ENCODE data around the gene COG2.
"Not testable (repeated sequence)": the region's sequence is repeated elsewhere in the genome, so short reads cannot be mapped to it uniquely, and the experiment has no call there.

COG2 gene

GRCh38 chr1:230679192-230679591 lies 36.9 kb downstream of the COG2 start:
- FAIRE-seq = no peak

- no peak for FAIRE-seq
These were observed 37.5 kb downstream of the COG2 start for GRCh38 chr1:230679825-230680224.

DNA sequence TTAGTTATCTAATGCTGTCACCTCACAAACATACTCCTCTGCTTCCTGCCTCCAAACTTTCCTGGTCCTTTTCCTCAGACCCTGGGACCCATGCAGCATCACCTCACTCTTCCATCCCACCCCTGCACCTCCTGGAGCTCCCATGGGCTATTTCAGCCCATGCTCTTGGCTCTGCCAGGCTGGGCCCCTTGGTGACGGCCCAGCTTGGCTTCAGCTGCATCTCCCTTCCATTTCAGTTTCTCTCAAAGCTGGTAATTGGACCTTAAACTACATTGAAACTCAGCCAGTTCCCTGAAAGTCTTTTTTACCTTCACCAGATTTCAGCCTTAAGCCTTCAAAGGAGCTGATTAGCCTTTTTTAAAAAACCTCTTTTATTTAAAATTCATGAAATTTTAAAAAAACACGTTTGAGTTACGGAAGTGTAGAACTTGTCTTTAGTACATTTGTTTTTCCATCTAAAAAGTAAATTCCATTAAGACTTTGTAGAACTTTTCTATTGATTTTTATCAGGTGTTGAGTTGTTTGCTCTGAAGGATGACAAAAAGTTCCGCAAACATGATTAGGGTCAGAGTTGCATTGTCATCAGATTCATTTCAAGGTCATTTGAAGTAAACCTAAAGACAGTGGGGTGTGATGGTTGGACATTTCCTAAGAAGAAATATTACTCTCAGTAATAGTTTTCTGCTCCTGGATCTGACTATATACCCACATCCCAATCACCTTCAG lies 38.2 kb downstream of the COG2 start:
- FAIRE-seq = no peak

DNA sequence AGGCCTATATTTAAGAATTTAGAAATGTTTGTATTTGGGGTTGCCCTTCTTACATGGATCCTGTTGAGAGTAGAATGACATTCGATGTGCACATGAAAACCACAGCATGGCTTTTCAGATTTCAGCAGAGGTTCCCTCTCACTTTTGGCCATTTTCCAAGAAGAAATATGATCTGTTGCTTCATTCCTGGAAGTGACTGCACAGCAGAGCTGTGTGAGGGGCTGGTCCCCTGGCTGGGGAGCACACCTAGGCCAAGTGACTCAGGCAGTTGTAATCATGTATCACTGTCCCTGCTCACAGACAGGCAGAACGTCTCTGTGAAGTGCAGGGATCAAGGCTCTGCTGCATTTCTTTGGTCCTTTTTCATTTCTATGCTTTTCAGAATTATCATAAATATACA lies 39.3 kb downstream of the COG2 start:
- FAIRE-seq = no peak

DNA sequence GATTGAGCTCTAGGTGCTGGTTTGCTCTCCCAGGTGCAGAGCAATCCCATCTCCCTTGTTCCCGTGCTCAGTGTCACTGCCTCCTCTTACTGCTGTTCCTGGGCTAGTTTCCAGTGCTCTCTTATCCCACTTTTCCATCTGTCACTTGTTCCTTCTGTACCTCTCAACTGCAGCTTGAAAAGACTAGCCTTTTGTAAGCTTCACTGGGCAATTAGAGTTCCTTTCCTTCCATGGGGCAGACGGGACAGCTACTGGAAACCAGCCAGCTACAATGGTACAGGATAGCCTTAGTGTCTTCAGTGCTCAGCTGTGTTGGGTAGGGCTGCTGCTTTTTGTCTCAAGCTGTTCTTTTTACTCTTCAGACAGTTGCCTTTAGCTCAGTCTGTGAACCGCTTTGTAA lies 40.0 kb downstream of the COG2 start:
- no peak for FAIRE-seq

GRCh38 chr1:230682882-230683610 lies 40.8 kb downstream of the COG2 start:
- no peak for FAIRE-seq

DNA sequence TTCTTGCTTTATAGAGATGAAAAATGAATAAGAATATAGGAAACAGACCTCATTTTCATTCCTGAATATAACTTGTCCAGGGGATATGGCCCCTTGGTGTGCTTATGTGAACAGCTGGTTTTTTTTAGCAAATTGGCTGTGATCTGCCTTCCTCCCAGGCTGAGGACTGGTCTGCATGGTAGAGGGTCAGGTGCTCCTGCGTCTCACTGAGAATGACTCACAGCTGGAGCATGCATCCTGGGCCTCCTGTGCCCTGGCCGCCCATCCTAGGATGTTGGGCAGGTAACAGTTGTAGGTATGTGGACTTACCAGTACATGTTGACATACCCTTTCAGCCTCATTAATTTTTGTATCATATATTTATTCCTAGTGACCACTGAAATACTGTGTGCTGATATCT lies 41.9 kb downstream of the COG2 start:
- FAIRE-seq = no peak

- FAIRE-seq = no peak
These were observed 42.7 kb downstream of the COG2 start for GRCh38 chr1:230684998-230685397.

DNA sequence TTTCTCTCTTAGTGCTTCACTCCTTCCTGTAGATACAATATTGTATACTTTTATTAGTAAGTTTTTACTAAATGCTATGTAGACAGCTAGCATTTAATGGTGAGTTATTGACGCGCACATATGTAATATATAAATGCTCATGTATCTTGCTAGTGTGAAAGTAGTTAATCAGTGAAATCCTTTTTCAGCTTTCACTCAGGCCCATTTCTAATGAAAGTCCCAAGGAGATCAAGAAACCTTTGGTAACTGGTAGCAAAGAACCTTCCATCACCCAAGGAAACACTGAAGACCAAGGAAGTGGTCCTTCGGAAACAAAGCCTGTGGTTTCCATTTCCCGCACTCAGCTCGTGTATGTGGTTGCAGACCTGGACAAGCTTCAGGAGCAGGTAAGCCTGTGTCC lies 44.5 kb downstream of the COG2 start:
- no peak for FAIRE-seq

GRCh38 chr1:230690101-230690500 lies 47.8 kb downstream of the COG2 start:
- FAIRE-seq = no peak

DNA sequence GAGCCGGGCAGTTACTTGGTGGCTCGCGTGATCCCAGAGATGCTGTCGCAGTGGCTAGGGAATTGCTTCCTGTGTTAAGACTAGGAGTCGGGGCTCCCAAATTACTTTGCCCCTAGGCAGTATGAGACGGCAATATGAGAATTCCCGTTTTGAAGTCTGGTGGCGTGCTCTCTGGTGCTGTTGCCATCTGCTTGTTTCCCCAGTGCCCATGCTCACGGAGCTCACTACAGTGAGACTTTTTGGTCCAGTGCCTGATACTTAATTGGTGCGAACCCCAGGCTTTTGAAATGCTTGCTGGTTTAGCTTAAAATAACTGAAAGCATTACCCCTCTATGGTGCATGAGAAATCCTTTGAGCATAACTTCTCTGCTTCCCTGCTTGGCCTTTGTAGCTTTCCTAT lies 49.3 kb downstream of the COG2 start:
- FAIRE-seq = no peak

GRCh38 chr1:230693221-230693620 lies 50.9 kb downstream of the COG2 start:
- FAIRE-seq = no peak

DNA sequence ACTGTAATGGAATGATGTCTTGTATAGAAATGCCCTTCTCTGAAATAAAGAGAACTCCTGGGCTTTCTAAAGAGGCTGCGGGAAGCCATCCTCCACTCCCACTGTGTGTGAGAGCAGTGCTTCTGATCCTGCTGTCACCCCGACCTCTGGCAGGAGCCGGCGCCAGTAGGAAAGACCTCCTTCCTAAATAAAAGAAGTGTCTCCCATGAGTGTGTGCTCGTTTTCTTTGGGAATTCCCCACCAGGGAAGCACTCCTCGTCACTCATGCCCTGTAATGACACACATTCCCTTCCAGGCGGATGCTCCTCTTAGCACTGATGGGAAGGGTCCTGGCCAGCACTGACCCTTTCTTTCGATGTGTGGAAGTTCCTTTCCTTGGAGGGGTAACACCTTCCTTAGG lies 51.5 kb downstream of the COG2 start:
- no peak for FAIRE-seq

- no peak for FAIRE-seq
These were observed 52.2 kb downstream of the COG2 start for GRCh38 chr1:230694464-230694863.

GRCh38 chr1:230694991-230695390 lies 52.7 kb downstream of the COG2 start:
- no peak for FAIRE-seq

- no peak for FAIRE-seq
These were observed 53.9 kb downstream of the COG2 start for GRCh38 chr1:230696218-230696617.

- FAIRE-seq = no peak
These were observed 54.6 kb downstream of the COG2 start for GRCh38 chr1:230696722-230697437.

GRCh38 chr1:230698130-230698529 lies 55.8 kb downstream of the COG2 start:
- no peak for FAIRE-seq

DNA sequence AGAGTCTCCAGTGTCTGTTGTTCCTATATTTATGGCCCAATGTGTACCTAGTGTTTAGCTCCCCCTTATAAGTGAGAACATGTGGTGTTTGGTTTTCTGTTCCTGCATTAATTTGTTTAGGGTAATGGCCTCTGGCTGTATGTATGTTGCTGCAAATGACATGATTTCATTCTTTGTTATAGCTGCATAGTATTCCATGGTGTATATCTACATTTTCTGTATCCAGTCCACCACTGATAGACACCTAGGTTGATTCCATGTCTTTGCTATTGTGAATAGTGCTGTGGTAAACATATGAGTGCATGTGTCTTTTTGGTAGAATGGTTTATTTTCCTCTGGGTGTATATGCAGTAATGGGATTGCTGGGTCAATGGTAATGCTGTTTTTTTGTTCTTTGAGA lies 56.7 kb downstream of the COG2 start:
- not testable (repeated sequence) for FAIRE-seq

GRCh38 chr1:230699716-230700115 lies 57.4 kb downstream of the COG2 start:
- no peak for FAIRE-seq

DNA sequence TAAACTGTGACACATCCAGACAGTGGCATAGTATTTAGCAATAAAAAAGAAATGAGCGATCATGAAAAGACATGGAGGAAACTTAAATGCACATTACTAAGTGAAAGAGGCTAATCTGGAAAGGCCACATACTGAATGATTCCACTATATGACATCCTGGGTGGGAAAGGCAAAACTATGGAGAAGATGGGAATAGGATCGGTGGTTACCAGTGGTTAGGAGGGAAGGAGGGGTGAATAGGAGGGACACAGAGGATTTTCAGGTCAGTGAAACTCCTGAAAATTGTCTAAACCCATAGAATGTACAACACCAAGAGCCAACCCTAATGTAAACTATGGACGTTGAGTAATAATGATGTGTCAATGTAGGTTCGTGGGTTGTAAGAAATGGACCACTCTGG lies 57.9 kb downstream of the COG2 start:
- no peak for FAIRE-seq

GRCh38 chr1:230701434-230701833 lies 59.2 kb downstream of the COG2 start:
- FAIRE-seq = no peak

GRCh38 chr1:230701895-230702768 lies 59.9 kb downstream of the COG2 start:
- FAIRE-seq = no peak
